Daoy (cell line): Measurements from ENCODE around the gene ATP4B. TPM values are rescaled to one million over a fixed set of nuclear protein-coding genes. Genes with fewer than 3 reads are reported as not detected.

ENCODE experiments used
- DNase-seq: peaks from one replicate; pipeline ENCODE4 v3.0.0-alpha.2; 2015; ENCODE audit warnings: low read depth
- total RNA-seq: library from RNA; depleted of rRNA; stranded (reverse); fragments of >200 nt; shearing (Covaris generic); gene quantifications from 2 replicates; pipeline ENCODE4 v1.2.3, GENCODE V29; 2014; rRNA removed

The ATP4B gene
- total RNA-seq, 1 experiment from 2014 or later = not detected

DNA sequence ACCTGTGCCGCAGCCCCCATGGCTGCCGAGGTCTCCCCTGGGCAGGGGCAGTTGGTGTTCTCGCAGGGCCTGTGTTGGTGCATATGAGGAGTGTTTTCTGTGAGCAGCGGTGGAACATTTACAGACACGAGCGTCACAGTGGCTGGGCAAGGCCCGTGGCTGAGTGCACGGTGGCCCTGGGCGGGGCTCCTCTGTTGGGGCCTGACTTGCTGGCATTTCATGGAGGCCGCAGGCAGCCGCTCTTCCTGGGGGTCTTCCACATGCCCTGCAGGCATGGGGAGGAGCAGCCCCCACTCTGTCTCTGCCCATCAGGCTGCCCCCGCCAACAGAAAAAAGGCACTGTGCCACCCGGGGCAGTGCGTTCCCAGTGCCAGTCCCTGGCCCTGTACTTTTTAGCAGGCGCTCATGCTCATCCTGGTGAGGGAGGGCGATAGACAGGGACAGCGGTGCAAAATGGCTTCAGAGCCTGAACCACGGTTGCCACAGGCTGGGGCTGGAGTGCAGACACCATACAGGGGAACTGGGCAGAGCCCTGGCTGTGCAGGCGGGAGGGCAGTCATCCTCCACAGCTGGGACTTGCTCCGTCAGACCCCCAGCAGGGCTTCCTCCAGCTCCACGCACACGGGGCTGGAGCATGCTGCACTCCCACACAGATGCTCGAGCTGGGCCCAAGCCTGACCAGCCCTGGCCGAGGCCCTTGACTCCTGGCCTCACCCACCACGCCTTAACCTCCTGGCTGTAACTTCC lies 49.9 kb downstream of the ATP4B start:
- no peak for DNase-seq

DNA sequence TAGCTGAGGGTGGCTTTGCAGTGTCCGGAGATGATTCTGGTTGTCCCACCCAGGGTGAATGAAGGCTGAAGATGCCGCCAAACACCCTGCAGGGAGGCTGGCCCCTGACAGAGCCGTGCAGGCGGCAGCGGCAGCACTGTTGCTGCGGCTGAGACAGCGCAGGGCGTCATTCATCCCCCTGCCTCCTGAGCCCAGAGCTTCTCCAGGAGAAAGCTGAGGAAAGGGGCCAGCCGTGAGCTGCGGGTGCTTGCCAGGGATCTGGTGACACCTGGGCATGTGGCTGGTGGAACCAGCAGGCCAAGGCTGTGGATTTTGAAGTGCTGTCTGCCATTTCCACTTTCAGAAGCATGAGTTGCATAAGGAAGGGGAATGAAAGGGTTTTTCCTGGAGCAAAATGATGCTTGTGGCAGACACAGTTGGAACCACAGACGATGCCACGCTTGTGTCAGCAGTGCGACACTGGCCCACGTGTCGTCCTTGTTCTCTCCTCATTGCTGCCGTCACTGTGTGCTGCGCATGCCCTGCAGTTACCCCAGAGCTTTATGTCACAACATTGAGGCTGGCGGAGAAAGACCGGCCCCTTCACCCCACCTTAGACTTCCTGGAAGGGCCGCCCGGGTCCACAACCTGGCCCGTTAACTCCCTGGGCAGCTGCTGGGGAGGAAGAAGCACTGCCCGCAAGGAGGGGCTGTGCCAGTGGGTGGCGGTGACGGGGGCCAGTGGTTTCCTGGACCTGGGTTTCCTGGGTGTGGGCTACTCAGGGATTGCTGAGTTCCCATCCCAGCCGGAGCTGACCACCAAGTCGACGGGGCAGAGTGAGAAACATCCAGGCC lies 50.7 kb downstream of the ATP4B start:
- DNase-seq = no peak

DNA sequence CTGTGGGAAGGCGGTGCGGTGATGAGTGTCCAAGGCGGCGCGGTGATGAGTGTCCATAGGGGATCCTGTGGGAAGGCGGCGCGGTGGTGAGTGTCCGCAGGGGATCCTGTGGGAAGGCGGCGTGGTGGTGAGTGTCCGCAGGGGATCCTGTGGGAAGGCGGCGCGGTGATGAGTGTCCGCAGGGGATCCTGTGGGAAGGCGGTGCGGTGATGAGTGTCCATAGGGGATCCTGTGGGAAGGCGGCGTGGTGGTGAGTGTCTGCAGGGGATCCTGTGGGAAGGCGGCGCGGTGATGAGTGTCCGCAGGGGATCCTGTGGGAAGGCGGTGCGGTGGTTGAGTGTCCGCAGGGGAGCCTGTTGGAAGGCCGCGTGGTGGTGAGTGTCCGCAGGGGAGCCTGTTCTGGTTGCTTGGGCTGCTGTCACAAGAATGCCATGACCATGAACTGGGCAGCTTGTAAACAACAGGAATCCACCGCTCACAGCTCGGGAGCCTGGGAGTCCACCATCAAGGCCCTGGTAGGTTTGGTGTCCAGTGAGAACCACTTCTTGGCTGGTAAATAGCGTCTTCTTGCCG lies 52.0 kb downstream of the ATP4B start:
- DNase-seq = no peak

DNA sequence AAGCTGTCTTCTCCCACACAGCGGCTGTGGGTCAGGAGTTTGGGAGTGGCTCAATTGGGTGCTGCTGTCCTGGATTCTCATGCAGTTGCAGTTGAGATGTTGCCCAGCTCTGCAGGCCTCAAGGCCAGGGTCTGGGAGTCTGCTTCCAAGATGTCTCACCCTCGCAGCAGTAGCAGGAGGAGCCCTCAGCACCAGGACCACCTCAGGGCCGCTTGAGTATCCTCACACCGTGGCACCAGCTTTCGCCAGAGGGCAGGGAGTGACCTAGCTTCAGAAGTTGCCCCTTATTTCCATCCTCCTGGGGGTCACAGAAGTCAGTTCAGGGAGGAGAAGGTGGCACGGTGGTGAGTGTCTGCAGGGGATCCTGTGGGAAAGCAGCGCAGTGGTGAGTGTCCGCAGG lies 52.5 kb downstream of the ATP4B start:
- no peak for DNase-seq

DNA sequence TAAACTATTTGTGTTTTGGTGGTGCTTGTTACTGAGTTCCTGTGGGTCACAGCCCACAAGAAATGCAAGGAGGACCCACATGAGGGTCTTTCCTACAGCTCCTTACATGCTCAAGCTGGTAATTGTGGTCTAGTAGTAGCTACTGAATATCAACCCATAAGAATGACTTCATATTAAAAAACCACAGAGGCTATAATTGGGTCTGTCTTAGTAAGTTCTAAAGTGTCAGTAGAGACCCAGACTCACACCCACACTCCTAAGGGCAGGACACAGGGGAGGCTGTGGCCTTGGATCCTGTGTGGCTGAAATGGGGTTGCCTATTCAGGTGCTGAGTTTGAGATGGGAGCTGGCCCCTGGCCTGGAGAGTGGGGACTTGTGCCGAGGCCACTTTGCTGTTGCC lies 53.8 kb downstream of the ATP4B start:
- DNase-seq = no peak

DNA sequence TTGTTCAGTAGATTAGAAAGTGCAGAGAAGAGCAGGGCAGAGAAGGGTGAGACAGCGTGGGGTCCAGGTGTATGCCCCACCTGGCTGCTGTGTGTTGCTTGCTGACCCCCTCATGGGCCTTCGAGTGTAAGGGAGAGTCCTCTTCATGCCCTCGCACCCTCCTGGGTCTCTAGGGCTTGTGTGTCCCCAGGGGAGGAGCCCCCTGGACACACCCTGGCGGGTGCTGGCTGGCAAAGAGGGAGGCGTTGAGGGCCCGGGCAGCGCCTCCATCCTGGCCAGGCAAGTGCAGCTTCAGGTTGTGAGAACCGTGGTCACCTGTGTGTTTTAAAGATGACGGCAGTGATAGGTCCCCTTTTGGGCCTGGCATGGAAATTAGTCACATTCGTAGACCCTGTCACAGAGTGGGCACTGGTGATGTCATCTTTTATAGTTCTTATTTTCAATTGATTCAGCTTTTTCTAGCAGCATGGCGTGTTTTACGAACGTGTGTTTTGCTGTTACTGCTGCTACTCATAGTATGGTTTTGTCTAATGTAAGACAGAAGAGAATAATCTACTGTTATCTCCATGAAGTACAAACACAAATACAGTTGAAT lies 54.8 kb downstream of the ATP4B start:
- no peak for DNase-seq

DNA sequence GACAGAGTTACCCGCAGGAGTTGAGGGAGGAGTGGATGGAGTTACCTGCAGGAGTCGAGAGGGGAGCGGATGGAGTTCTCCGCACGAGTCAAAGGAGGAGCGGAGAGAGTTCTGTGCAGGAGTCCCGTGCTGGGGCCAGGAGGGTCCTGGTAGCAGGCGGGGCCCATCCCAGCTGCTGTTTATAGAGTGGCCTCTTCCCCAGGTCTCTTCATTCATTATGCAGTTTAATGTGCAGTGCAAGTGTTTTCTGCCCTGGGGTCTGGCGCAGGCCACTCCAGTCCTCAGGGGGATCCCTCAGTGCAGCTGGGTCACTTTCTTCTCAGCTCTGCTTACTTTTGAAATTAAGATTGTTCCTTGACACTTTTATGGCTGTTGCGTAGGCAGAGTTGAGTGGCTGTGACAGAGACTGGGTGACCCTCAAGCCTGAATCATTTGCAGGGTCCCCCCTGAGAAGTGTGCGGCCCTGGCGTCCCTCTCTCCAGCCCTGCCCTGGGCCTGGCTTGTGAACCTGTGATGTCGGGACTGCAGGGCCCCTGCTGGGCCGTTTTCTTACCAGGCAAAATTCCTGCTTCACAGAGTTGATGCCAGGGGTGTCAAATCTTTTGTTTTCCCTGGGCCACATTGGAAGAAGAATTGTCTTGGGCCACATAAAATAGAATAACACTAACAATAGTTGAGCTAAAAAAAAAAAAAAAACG lies 55.6 kb downstream of the ATP4B start:
- DNase-seq = no peak

DNA sequence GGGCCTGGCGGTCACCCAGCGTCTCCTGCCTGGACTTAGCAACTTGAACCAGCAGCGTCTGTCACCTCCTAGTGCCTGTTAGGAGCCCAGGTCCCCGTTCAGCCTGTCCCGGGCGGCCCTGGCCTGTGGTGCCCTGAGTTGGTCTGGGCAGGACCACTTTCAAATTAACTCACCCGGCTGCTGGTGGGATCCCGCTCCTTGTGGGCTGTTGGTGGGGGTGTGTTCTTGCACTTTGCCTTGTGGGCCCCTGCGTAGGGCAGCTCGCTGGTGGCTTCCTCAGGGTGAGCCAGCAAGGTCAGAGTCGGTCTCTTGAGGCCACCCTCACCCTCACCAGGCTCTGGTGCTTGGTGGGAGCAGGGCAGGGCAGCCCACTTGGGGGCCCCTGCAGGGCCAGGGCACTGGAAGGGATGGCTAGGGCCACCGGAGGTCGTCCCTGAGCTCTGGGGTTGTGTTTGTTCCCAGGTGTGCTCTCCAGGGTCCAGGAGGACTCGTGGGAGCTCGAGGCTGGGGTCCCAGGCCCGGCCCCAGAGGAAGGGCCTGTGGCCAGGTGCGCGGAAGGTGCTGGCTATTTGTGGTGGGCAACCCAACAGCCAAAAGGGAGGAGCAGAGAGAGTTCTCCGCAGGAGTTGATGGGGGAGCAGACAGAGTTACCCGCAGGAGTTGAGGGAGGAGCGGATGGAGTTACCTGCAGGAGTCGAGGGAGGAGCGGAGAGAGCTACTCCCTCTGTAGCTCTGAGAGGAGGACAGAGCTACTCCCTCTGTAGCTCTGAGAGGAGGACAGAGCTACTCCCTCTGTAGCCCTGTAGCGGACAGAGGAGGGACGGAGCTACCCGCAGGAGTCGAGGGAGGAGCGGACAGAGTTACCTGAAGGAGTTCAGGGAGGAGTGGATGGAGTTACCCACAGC lies 56.6 kb downstream of the ATP4B start:
- no peak for DNase-seq

DNA sequence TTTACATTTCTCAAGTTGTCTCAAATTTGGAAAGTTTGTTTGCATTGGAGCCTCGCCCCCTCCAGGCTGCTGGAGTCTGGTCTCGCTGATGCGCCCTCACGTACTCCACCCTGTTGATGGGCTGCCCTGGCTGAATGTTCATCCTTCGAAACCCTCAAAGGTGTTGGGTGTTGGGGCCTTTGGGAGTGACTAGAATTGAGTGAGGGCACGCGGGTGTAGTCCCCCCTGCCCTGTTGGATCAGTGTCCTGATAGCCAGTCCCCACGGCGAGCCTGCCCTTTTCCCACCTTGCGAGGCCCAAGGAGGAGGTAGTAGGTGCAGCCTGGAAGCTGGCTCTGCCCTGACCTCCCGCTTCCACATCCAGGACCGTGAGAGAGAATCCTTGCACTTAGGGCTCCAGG lies 58.6 kb downstream of the ATP4B start:
- DNase-seq = no peak

Other genes with a start within 250 kb of the ATP4B start
- 0.95 and 1.4 TPM in 2 replicates for gene ADPRHL1, start 204.7 kb downstream of the ATP4B start, total RNA-seq
- 8.2 and 13.8 TPM in 2 replicates for gene DCUN1D2, start 167.5 kb downstream of the ATP4B start, total RNA-seq
- 67.3 and 83.6 TPM in 2 replicates for gene TFDP1, start 73.4 kb downstream of the ATP4B start, total RNA-seq
- gene GRK1, start 9.0 kb upstream of the ATP4B start, total RNA-seq = not detected in 2 replicates
- gene TMEM255B, start 101.0 kb upstream of the ATP4B start, total RNA-seq = 3.8 and 9.7 TPM in 2 replicates
- 37.1 and 42.2 TPM in 2 replicates for gene GAS6, start 205.9 kb upstream of the ATP4B start, total RNA-seq